HG02840 (cell line): ENCODE results near the gene P2RY6.

Experiments
- ATAC-seq: cut with Tn5 transposase; IDR thresholded peaks from one replicate; pipeline ENCODE4 v1.9.1; 2021; ENCODE audit warnings: mild to moderate bottlenecking, moderate library complexity, moderate number of reproducible peaks; ENCODE audit not compliant: unreplicated experiment, low FRiP score

P2RY6 gene

GRCh38 chr11:73236854-73237253, 35.3 kb upstream of the P2RY6 start:
- ATAC-seq: no peak

- ATAC-seq: no peak
Measured at GRCh38 chr11:73237471-73238290, 34.5 kb upstream of the P2RY6 start.

- ATAC-seq: no peak
Measured at GRCh38 chr11:73239111-73239521, 33.0 kb upstream of the P2RY6 start.

- ATAC-seq: no peak
Measured at GRCh38 chr11:73239571-73240189, 32.5 kb upstream of the P2RY6 start.

DNA sequence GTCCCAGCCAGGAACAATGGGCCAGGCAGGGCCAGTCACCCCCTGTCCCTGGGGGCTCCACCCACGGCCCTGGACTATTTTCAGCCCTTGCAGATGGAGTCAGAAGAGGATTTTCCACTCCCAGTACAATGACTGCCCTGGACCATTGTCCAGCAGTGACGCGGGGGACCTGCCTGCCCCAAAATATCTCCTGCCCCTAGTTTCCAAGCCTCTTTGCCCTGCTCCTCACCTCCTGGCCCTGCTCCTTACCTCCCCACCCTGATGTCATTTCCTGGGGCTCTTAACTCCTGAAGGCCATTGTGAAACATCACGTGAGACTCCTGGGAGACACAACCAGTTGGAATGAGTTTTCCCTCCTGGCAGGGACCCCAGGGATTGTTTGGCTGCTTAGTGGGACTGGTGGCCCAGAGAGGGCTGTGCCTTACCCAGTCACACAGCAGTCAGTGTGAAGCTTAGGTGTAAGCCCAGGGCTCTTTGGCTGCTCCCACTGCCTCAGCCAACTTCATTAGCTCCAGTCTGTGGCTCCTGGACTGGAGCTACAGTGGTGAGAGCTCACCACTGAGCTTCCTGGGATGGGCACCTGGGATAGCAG, 31.9 kb upstream of the P2RY6 start:
- ATAC-seq: no peak

GRCh38 chr11:73241300-73241699, 30.8 kb upstream of the P2RY6 start:
- ATAC-seq: no peak

DNA sequence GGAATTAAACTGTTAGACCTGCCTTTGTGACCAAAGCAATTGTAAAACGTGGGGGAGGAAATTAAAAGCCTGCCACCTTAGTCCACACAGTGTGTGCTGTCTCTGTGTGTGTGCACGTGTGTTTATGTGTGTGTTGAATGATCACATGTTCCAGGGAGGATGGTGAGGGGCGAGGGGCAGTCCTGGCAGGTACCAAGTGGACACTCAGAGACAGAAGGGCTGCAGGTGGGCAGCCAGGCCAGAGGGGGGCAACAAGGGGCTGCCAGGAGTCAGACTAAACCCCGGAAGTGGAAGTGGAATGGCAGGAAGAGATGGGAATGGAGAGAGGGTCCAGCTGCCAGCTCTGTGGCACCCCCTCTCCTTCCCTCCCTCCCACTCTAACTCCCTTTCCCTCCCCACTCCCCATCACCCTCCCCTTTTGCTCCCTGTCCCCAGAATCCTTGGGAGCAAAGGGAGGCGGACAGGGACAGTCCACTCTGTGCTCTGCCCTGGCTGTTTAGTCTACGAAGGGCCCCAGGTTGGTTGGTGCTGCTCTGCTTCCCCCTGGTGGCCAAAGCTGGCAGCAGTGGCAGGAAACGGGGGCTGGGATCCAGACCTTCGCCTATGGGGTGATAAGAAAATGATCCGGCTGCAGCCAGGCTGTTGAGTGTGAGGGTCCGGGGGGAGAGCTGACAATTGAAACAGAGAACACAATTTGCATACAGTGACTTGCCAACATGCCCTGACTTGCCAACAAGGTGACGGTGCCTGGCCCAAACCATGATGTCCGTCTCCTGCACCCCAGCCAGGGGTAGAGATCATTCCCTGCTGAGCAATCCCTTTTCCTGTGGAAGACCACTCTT, 29.7 kb upstream of the P2RY6 start:
- no peak for ATAC-seq

DNA sequence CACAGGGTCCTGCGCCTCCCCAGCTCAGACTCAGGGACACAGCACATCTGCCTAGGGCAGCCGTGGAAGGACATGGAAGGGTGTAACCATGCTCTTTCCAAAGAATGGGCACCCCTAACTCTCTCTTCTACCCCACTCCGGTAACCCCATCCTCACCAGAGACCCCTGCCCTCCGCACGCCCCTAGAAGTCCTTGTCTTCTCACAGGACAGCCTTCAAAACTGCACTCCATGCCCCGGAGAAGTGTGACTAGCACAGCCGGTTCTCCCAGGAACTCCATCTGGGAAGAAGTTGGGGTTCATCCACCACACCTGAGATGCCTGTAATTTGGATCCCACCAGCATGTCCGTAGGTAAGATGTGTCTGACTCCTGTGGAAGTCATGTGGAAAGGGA, 29.0 kb upstream of the P2RY6 start:
- no peak for ATAC-seq

GRCh38 chr11:73244589-73245240, 27.4 kb upstream of the P2RY6 start:
- no peak for ATAC-seq

GRCh38 chr11:73245461-73245860, 26.7 kb upstream of the P2RY6 start:
- no peak for ATAC-seq

GRCh38 chr11:73246303-73246702, 25.8 kb upstream of the P2RY6 start:
- ATAC-seq: no peak

- no peak for ATAC-seq
Measured at GRCh38 chr11:73248526-73249185, 23.5 kb upstream of the P2RY6 start.

- no peak for ATAC-seq
Measured at GRCh38 chr11:73249304-73249703, 22.8 kb upstream of the P2RY6 start.

DNA sequence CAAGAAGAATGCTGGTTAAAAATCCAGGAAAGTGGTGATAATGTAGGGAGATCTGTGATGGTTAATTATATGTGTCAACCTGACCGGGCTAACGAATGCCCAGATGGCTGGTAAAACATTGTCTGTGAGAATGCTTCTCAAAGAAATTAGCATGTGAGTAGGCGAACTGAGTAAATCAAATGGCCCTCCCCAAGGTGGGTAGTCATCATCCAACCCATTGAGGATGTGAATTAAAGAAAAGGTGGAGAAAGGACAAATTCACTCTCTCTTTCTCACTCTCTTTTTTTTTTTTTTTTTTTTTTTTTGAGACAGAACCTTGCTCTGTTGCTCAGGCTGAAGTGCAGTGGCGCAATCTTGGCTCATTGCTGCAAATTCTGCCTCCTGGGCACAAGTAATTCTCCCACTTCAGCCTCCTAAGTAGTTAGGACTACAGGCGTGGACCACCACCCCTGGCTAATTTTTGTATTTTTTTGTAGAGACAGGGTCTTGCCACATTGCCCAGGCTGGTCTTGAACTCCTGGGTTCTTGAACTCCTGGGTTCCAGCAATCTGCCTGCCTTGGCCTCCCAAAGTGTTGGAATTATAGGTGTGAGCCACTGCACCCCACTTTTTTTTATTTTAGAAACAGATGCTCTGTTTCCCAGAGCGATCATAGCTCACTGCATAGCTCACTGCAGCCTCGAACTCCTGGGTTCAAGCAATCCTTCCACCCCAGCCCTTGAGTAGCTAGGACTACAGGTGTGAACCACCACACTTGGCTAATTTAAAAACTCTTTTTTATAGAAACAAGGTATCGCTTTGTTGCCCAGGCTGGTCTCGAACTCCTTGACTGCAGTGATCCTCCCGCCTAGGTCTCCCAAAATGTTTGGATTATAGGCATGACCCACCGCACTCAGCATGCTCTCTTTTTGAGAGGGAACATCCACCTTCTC, 22.0 kb upstream of the P2RY6 start:
- ATAC-seq: no peak

DNA sequence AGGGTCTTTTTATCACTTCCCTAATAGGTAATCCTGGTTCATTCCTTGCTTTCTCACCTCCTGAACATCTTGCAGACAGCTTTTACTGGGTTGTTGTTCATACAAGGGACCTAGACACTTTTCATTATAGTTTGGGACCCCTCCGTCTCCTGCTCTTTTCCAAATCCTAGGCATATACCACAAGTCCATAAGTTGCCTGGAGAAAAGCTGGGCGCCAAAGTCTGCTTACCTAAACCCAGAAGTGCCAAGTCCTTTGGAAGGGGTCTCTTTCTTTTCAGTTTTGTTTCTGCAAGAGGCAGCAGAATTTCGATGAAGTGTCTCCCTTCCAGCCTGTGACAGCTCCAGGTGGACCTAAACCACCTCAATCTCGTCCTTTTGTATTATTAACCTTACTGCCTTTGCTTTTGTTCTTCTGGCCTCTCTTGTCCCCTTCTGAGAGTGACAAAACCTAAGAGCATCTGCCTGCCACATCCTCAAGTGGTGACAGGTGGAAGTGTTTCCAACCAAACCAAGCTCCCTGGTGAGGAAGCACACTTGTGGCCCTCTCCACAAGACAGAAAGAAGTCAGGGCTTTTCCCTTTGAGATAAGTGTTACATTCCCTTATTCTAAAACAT, 19.5 kb upstream of the P2RY6 start:
- no peak for ATAC-seq

DNA sequence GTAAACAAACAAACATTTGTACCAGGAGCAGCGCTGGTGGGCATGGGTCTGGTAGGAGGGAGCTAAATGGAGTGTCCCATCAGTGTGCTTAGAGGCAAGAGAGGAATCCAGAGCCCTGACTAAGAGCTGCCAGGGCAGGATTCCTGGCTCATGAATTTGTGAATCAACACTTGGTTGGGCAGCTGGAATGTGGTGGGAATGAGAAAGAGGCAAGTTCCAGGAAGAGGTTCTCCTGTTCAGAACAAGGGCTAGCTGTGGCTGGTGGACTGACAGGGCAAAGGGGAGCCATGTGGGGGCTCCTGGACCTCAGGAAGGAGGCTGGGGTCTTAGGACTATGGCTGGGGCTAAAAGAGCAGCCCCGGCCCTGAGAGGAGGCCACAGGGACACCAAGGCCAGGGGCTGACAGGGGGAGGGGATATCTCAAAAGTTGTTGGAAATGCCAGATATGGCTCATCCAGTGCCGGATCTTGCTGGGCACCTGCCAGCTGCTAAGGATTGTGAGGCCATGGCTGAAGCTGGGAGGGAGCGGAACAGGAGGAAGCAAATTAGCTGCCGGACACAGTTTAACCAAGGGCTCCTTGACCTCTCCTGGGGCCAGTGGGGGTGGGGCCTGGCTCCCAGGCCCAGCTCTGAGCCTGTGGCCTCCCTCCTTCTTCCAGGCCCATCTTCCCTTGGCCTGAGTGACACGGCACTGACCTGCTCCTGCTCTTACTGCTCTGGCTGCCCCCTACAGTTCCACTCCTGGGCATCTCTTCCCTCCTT, 14.6 kb upstream of the P2RY6 start:
- ATAC-seq: no peak

GRCh38 chr11:73258104-73259035, 13.8 kb upstream of the P2RY6 start:
- ATAC-seq: no peak
